Motor neuron (in vitro differentiated cells): ENCODE results near the gene R3HDM2. TPM values are rescaled to one million over a fixed set of nuclear protein-coding genes. Genes with fewer than 3 reads are reported as not detected.

Experiments
- ATAC-seq, 8 experiments: fragments of 200-7000 bp; cut with Tn5 transposase; replicated peaks in 6 of 8; 2 replicates each; pipeline ENCODE4 v1.8.0; 2021; ENCODE audit warnings: mild to moderate bottlenecking in 8 of 8, moderate library complexity in 8 of 8
- H3K27ac ChIP-seq, 2 donors: fragments of 250-450 bp; sonication (Bioruptor Pico); 2 replicates each; pipeline ENCODE4 v1.9.0; 2021; ENCODE audit warnings: antibody characterized with exemption in 2 of 2, mild to moderate bottlenecking in 2 of 2, moderate library complexity in 1 of 2
- H3K4me1 ChIP-seq, 2 donors: fragments of 250-450 bp; sonication (Bioruptor Pico); replicated peaks in 1 of 2; 2 replicates each; pipeline ENCODE4 v1.6.1; 2021; ENCODE audit warnings: antibody characterized with exemption in 2 of 2, mild to moderate bottlenecking in 2 of 2, moderate library complexity in 1 of 2
- H3K4me3 ChIP-seq, 5 donors: fragments of 250-450 bp; sonication (Bioruptor Pico); 2 replicates each; pipeline ENCODE4 v1.9.0; 2021; ENCODE audit warnings: antibody characterized with exemption in 5 of 5, mild to moderate bottlenecking in 5 of 5, moderate library complexity in 4 of 5
- WGBS, 10 experiments: fragments of 450-650 bp; shearing (Covaris generic); methylation state at CpG; one replicate each; pipeline ENCODE4 v1.0.0; 2022; 5-methylcytosine and 5-hydroxymethylcytosine counted together
- in situ Hi-C, 9 experiments: fragments of 400-800 bp; cut with MboI; loops; one replicate each; pipeline ENCODE4 v1.15.0; 2021; ENCODE audit warnings: low sequenced_read_pairs in 9 of 9, low pct_unique_long_range_greater_than_20kb in 2 of 9; ENCODE audit not compliant: unreplicated experiment in 9 of 9
- total RNA-seq, 8 experiments: library from RNA; unstranded; fragments of 300-600 nt; gene quantifications; 2 replicates each; pipeline versions ENCODE4 v1.2.3 to v1.2.4, GENCODE V29; 2022

R3HDM2 gene
- total RNA-seq, 8 experiments from 2014 or later, result 14.7 to 75.2 (median 31.6) TPM

- peak; percentile 1 to 15 (median 8) for ATAC-seq
- in situ Hi-C loops, result loop anchor here in 1 of 9 experiments (25.0 kb wide), 1 partner anchor 221 kb away; the partner anchor contains the start of genes GLI1 and INHBE
- peak overlapping the region; percentile 36 to 56 (median 42) for H3K4me3 ChIP-seq
- H3K27ac ChIP-seq, result peak overlapping the region; percentile 94 to 100
- 0 to 100% (median 12%) methylated on average over 1 to 11 of the region's 19 CpGs; no CpG with 5 or more reads in 7 of the 10 experiments for WGBS, 10 experiments
- H3K4me1 ChIP-seq, result peaks cover 50 to 53% of the 10 kb centered on the region in 2 donors
These were observed 189.9 kb downstream of the R3HDM2 start for GRCh38 chr12:57240926-57241401.

GRCh38 chr12:57240066-57240921 is 190.5 kb downstream of the R3HDM2 start:
- 0 to 10% (median 2%) methylated on average over 1 to 11 of the region's 72 CpGs; no CpG with 5 or more reads in 4 of the 10 experiments for WGBS, 10 experiments
- in situ Hi-C loops, result loop anchor here in 1 of 9 experiments (25.0 kb wide), 1 partner anchor 222 kb away; the partner anchor contains the start of genes GLI1 and INHBE
- Histone ChIP-seq H3K4me1 (peaks cover 56 to 59% of the 10 kb centered on the region in 2 donors), H3K4me3 (peak overlapping the region; percentile 36 to 56 (median 42)), H3K27ac (peak overlapping the region; percentile 94 to 100)
- peak; percentile 1 to 48 (median 32) for ATAC-seq

- peak in 4 of 8 experiments; percentile 0 to 3 (median 0) for ATAC-seq
- WGBS, 10 experiments, result 0 to 14% (median 0%) methylated on average over 1 to 13 of the region's 14 CpGs
- Histone ChIP-seq H3K27ac (peak overlapping the region; percentile 94 to 100), H3K4me1 (peaks cover 63 to 66% of the 10 kb centered on the region in 2 donors), H3K4me3 (peak overlapping the region; percentile 36 to 56 (median 42))
- in situ Hi-C loops, result loop anchor here in 1 of 9 experiments (25.0 kb wide), 1 partner anchor 223 kb away; the partner anchor contains the start of genes GLI1 and INHBE
These were observed 191.2 kb downstream of the R3HDM2 start for GRCh38 chr12:57239587-57240065.

GRCh38 chr12:57238854-57239554 is 191.8 kb downstream of the R3HDM2 start:
- Histone ChIP-seq H3K4me3 (peak overlapping the region; percentile 36 to 56 (median 42)), H3K27ac (peak overlapping the region; percentile 94 to 100), H3K4me1 (peaks cover 68 to 72% of the 10 kb centered on the region in 2 donors)
- whole genome bisulfite sequencing, 10 experiments, result 0 to 9% (median 0%) methylated on average over 3 to 23 of the region's 47 CpGs; no CpG with 5 or more reads in 5 of the 10 experiments
- peak; percentile 38 to 52 (median 48) for ATAC-seq
- in situ Hi-C loops, result loop anchor here in 1 of 9 experiments (25.0 kb wide), 1 partner anchor 223 kb away; the partner anchor contains the start of genes GLI1 and INHBE

GRCh38 chr12:57237932-57238853 is 192.7 kb downstream of the R3HDM2 start:
- H3K4me1 ChIP-seq, result peaks cover 76 to 77% of the 10 kb centered on the region in 2 donors
- peak in 4 of 8 experiments; percentile 9 to 19 (median 13) for ATAC-seq

GRCh38 chr12:57237596-57237931 is 193.3 kb downstream of the R3HDM2 start:
- Histone ChIP-seq H3K4me3 (peak overlapping the region in 3 of 5 donors; percentile 42 to 56 (median 50)), H3K4me1 (peaks cover 77 to 80% of the 10 kb centered on the region in 2 donors), H3K27ac (peak overlapping the region; percentile 76 to 84)
- in situ Hi-C loops, result loop anchor here in 1 of 9 experiments (25.0 kb wide), 1 partner anchor 225 kb away; the partner anchor contains the start of genes GLI1 and INHBE
- 46 to 100% (median 80%) methylated on average over 1 to 3 of the region's 5 CpGs; no CpG with 5 or more reads in 5 of the 10 experiments for WGBS, 10 experiments
- ATAC-seq, result no peak

More at GRCh38 chr12:57237932-57238853, 192.7 kb downstream of the R3HDM2 start:
- Histone ChIP-seq H3K27ac (peak overlapping the region; percentile 76 to 84), H3K4me3 (peak overlapping the region; percentile 36 to 56 (median 42))
- in situ Hi-C loops, result loop anchor here in 1 of 9 experiments (25.0 kb wide), 1 partner anchor 224 kb away; the partner anchor contains the start of genes GLI1 and INHBE
- 10 to 50% (median 40%) methylated on average over 1 to 16 of the region's 63 CpGs; no CpG with 5 or more reads in 5 of the 10 experiments for WGBS, 10 experiments

GRCh38 chr12:57236925-57237595 is 193.8 kb downstream of the R3HDM2 start:
- Histone ChIP-seq H3K4me1 (peaks cover 72 to 80% of the 10 kb centered on the region in 2 donors), H3K4me3 (no peak overlapping the region), H3K27ac (peak overlapping the region in 1 of 2 donors; percentile 76)
- in situ Hi-C loops, result loop anchor here in 1 of 9 experiments (25.0 kb wide), 1 partner anchor 225 kb away; the partner anchor contains the start of genes GLI1 and INHBE
- WGBS, 10 experiments, result 27 to 100% (median 60%) methylated on average over 1 to 4 of the region's 9 CpGs; no CpG with 5 or more reads in 3 of the 10 experiments
- ATAC-seq, result peak in 2 of 8 experiments; percentile 6 to 23

- Histone ChIP-seq H3K4me3 (peak overlapping the region in 1 of 5 donors; percentile 3), H3K4me1 (peaks cover 71 to 80% of the 10 kb centered on the region in 2 donors), H3K27ac (no peak overlapping the region)
- WGBS, 10 experiments, result 19% methylated on average over 6 of the region's 40 CpGs; no CpG with 5 or more reads in 9 of the 10 experiments
- no peak for ATAC-seq
- in situ Hi-C loops, result loop anchor here in 1 of 9 experiments (25.0 kb wide), 1 partner anchor 226 kb away; the partner anchor contains the start of genes GLI1 and INHBE
These were observed 194.5 kb downstream of the R3HDM2 start for GRCh38 chr12:57236201-57236924.

GRCh38 chr12:57235728-57236131 is 195.1 kb downstream of the R3HDM2 start:
- in situ Hi-C loops, result loop anchor here in 1 of 9 experiments (25.0 kb wide), 1 partner anchor 227 kb away; the partner anchor contains the start of genes GLI1 and INHBE
- Histone ChIP-seq H3K4me1 (peaks cover 71 to 80% of the 10 kb centered on the region in 2 donors), H3K27ac (no peak overlapping the region), H3K4me3 (no peak overlapping the region)
- 83 to 100% methylated on average over 1 to 2 of the region's 8 CpGs; no CpG with 5 or more reads in 8 of the 10 experiments for WGBS, 10 experiments
- ATAC-seq, result no peak
